AG04449 (cell line): ENCODE results near the gene THADA.
"Not testable (repeated sequence)": the region's sequence is repeated elsewhere in the genome, so short reads cannot be mapped to it uniquely, and the experiment has no call there.

ENCODE experiments used
- CTCF ChIA-PET: fragments of 350-600 bp; formaldehyde crosslinking; extraction: SDS; loops from one replicate; lab custom pipeline; 2021; ENCODE audit warnings: antibody characterized with exemption; lab: Yijun Ruan, JAX
- POLR2A ChIA-PET: fragments of 400-600, 350-600 bp; formaldehyde crosslinking; extraction: SDS; loops from one replicate; lab custom pipeline; 2020; ENCODE audit warnings: antibody characterized with exemption, inconsistent platforms; lab: Yijun Ruan, JAX
- DNase-seq: peaks from one replicate; pipeline ENCODE4 v3.0.0-alpha.2; 2010; ENCODE audit warnings: low read depth, low spot score
- H3K4me3 ChIP-seq: 2 replicates; pipeline ENCODE4 v1.5.1; 2011; ENCODE audit warnings: low read depth, mild to moderate bottlenecking, control low read depth, low read length
- TF ChIP-seq, protein P1 (sequence below): IDR thresholded peaks from one replicate; pipeline ENCODE4 v1.5.1; 2011; ENCODE audit warnings: mild to moderate bottlenecking, moderate library complexity, low read length, control low read depth, inconsistent platforms; ENCODE audit not compliant: insufficient read depth; ENCODE audit errors: missing control alignments

THADA gene, protein sequence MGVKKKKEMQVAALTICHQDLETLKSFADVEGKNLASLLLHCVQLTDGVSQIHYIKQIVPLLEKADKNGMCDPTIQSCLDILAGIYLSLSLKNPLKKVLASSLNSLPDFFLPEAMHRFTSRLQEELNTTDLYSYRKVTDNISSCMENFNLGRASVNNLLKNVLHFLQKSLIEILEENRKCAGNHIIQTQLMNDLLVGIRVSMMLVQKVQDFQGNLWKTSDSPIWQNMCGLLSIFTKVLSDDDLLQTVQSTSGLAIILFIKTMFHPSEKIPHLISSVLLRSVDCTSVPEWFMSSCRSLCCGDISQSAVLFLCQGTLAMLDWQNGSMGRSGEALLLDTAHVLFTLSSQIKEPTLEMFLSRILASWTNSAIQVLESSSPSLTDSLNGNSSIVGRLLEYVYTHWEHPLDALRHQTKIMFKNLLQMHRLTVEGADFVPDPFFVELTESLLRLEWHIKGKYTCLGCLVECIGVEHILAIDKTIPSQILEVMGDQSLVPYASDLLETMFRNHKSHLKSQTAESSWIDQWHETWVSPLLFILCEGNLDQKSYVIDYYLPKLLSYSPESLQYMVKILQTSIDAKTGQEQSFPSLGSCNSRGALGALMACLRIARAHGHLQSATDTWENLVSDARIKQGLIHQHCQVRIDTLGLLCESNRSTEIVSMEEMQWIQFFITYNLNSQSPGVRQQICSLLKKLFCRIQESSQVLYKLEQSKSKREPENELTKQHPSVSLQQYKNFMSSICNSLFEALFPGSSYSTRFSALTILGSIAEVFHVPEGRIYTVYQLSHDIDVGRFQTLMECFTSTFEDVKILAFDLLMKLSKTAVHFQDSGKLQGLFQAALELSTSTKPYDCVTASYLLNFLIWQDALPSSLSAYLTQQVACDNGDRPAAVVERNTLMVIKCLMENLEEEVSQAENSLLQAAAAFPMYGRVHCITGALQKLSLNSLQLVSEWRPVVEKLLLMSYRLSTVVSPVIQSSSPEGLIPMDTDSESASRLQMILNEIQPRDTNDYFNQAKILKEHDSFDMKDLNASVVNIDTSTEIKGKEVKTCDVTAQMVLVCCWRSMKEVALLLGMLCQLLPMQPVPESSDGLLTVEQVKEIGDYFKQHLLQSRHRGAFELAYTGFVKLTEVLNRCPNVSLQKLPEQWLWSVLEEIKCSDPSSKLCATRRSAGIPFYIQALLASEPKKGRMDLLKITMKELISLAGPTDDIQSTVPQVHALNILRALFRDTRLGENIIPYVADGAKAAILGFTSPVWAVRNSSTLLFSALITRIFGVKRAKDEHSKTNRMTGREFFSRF (N-terminal part only)

DNA sequence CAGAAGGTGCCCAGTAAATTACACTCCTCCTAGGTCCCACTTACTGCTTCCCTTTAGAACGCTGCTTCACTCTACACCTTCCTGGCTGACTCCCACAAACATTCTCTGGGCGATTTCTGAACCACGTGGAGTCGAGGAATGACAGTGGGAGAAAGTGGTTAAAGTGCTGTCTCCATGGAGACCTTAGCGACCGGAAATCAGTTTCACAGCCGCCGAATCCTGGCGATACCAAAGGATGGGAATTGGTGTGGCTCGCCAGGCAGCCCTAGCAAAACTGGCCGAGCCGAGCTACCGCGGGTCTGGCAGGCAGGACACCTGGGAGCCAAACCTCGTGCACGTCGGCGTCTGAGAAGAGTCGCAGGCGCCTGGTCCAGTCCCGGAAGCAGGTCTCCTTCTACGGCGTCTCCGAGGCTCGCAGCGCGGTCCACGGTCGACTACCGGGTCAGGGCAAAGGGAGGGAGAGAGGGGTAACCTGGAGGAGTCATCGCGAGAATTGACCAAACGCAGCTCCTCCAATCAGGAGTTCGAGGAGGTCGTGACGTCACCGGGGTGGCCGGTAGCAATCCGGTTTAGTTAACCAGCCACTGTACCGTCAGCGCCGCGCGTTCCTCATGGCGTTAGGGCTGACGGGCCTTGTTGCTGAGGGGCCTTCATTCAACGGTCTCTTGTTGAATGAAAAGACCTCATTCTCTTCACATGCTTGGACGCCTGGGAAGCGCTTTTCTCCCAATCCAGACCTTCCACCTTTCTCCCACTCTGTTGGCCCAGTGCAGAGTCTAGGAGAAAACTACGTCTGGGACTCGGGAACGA, at the start of gene THADA:
Gene THADA, minus strand, starts transcription at position 436 of the 810 bp plus-strand sequence. CDS start 3,646 bp downstream, outside the sequence.
- DNase-seq, result peak; percentile 92
- ChIA-PET CTCF (interaction anchor here (1.2 to 4.9 kb wide), 4 partner anchors 10 to 766 kb away, joined by 6 to 58 read pairs (median 16); no protein-coding TSS in a partner anchor), POLR2A (interaction anchor here (0.8 kb wide), 2 partner anchors 10 to 785 kb away, joined by 4 to 5 read pairs; no protein-coding TSS in a partner anchor)
- peak within 1 kb of the TSS; percentile 94 for H3K4me3 ChIP-seq
- TF ChIP-seq, protein P1, sequence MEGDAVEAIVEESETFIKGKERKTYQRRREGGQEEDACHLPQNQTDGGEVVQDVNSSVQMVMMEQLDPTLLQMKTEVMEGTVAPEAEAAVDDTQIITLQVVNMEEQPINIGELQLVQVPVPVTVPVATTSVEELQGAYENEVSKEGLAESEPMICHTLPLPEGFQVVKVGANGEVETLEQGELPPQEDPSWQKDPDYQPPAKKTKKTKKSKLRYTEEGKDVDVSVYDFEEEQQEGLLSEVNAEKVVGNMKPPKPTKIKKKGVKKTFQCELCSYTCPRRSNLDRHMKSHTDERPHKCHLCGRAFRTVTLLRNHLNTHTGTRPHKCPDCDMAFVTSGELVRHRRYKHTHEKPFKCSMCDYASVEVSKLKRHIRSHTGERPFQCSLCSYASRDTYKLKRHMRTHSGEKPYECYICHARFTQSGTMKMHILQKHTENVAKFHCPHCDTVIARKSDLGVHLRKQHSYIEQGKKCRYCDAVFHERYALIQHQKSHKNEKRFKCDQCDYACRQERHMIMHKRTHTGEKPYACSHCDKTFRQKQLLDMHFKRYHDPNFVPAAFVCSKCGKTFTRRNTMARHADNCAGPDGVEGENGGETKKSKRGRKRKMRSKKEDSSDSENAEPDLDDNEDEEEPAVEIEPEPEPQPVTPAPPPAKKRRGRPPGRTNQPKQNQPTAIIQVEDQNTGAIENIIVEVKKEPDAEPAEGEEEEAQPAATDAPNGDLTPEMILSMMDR, result no peak

DNA sequence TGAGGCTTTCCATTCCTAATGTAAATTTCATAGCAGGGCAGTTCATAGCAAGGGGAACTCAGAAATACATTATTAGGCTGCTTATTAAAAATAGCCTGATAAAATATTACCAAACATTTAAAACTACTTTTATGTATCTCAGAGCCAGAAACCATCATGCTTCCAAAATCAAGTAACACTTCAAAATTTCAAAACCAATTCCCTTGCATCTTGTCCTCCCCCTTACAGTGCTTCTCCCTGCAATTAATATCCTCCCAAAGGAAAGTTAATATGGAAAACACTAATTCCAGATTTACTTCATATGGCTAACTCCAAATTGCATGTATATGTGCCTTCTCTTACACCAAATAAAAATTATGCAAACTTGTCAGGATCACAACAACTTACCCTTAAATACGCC, 47.8 kb upstream of the THADA start:
- TF ChIP-seq, protein P1, result no peak
- CTCF ChIA-PET, result interaction anchor here (0.7 kb wide), 1 partner anchor 38 kb away, joined by 4 read pairs; no protein-coding TSS in a partner anchor
- no peak overlapping the region for H3K4me3 ChIP-seq
- no peak for DNase-seq
- POLR2A ChIA-PET, result no interaction called here

DNA sequence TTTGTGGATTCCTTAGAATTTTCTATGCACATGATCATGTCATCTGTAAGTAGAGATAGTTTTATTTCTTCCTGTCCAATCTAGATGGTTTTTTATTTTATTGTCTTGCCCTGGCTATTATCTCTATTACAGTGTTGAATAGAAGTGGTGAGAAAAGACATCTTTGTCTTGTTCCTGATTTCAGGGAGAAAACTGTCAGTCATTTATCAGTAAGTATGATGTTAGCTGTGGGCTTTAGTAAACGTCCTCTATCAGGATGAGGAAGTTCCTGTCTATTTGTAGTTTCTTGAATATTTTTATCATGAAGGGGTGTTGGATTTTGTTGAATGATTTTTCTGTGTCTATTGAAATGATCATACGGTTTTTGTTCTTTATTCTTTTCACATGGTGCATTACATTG, 46.5 kb upstream of the THADA start:
- TF ChIP-seq, protein P1, result no peak
- POLR2A ChIA-PET, result no interaction called here
- no peak for DNase-seq

DNA sequence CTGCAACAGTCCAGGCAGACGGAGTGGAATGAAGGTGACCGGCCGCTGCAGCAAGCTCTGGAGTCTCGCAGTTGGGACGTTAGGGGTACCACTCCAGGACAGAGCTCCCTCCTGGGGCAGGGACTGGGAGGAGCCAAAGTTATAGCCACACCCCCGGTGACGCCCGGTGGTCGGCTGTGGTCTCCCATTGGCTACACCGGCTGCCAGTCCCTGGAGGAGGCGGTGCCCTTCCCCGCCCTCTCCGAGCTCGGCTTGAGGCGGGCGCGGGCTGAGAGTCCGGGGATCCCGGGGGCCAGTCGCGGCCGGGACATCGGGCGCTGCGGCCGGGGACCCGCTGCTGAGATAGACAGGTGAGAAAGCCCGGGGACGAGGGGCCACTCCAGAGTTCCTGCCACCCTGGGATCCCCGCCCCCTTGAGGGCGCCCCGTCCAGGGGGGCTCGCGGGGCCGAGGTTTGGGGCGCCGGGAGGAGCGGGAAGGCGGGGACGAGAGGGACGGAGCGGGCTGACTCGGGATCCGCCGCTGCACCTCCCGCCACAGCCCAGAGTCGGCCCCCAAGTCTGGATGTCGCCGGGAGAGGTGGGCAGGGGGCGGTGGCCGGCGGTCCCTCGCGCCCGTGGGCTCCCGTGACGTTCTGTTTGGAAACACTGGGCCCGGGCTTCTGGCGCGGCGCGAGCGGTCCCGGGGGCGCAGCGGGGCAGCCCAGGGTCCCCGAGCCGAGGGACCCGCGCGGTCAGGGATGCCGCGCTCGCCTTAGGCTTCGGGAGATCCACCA, 41.4 kb upstream of the THADA start, which contains the start of gene PLEKHH2:
Gene PLEKHH2, plus strand, starts transcription at position 231 of the 774 bp plus-strand sequence. CDS start 7,414 bp downstream, outside the sequence.
- POLR2A ChIA-PET, result no interaction called here
- CTCF ChIA-PET, result interaction anchor here (1.0 kb wide), 2 partner anchors 10 to 27 kb away, joined by 4 to 5 read pairs; no protein-coding TSS in a partner anchor
- peak within 1 kb of the TSS; percentile 70 for H3K4me3 ChIP-seq
- no peak for DNase-seq
- TF ChIP-seq, protein P1, result no peak

More for the DNA sequence above, 46.5 kb upstream of the THADA start:
- H3K4me3 ChIP-seq, result no peak overlapping the region
- CTCF ChIA-PET, result no interaction called here

DNA sequence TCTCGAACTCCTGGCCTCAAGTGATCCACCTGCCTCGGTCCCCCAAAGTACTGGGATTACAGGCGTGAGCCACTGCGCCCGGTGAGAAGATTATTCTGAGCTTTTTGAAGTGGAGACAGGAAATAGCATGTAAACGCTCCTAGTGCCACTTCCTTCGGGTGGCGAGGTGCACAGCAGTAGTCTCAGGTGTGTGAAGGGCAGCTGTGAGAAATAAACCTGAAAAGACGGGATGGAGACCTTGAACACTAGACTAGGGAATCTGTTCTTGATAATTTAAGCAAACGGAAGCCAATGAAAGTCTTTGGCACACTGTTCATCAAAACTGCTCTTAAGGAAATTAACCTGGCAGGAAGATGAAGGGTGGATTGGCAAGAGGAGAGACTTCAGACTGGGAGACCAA, 40.8 kb upstream of the THADA start:
- peak overlapping the region; percentile 70 for H3K4me3 ChIP-seq
- DNase-seq, result no peak
- TF ChIP-seq, protein P1, result no peak
- CTCF ChIA-PET, result interaction anchor here (1.0 kb wide), 2 partner anchors 10 to 26 kb away, joined by 4 to 5 read pairs; no protein-coding TSS in a partner anchor
- POLR2A ChIA-PET, result no interaction called here

DNA sequence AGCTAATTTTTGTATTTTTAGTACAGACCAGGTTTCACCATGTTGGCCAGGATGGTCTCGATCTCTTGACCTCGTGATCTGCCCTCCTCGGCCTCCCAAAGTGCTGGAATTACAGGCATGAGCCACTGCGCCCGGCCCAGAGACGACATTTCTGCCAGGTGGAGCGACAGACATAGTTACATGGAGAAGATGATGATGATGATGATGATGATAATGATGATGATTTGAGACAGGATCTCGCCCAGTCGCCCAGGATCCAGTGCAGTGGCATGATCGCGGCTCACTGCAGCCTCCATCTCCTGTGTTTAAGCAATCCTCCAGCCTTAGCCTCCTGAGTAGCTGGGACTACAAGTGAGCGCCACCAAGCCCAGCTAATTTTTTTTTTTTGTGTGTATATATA, 40.3 kb upstream of the THADA start:
- H3K4me3 ChIP-seq, DNase-seq, POLR2A ChIA-PET: not testable (repeated sequence)
- CTCF ChIA-PET, result interaction anchor here (1.0 kb wide), 1 partner anchor 26 kb away, joined by 5 read pairs; no protein-coding TSS in a partner anchor
